CD4-positive, alpha-beta memory T cell (primary cell): ENCODE results near the gene CHD6. TPM values are rescaled to one million over a fixed set of nuclear protein-coding genes. Genes with fewer than 3 reads are reported as not detected.

Source experiments
- CTCF ChIA-PET: fragments of 350-600 bp; sonication (Branson Sonifier 250); formaldehyde crosslinking; loops from one replicate; lab custom pipeline; 2021; ENCODE audit warnings: inconsistent platforms; ENCODE audit not compliant: partially characterized antibody; lab: Charles Lee
- POLR2A ChIA-PET: fragments of 350-600 bp; sonication (Branson Sonifier 250); formaldehyde crosslinking; loops from one replicate; lab custom pipeline; 2021; ENCODE audit not compliant: partially characterized antibody; lab: Charles Lee
- DNase-seq, 5 donors: peaks; one replicate each; pipeline versions ENCODE4 v3.0.0 to v3.0.0-alpha.2; 2020 to 2022; ENCODE audit warnings: mixed read lengths in 1 of 5
- H3K27ac ChIP-seq: one replicate; pipeline ENCODE4 v1.7.0; 2013; ENCODE audit warnings: low read depth, low read length
- H3K27me3 ChIP-seq: 2 replicates; pipeline ENCODE4 v1.7.0; 2013; ENCODE audit warnings: mild to moderate bottlenecking, low read length, moderate library complexity; ENCODE audit not compliant: insufficient read depth
- H3K36me3 ChIP-seq: 2 replicates; pipeline ENCODE4 v1.7.0; 2013; ENCODE audit warnings: mild to moderate bottlenecking, low read length, moderate library complexity; ENCODE audit not compliant: insufficient read depth
- H3K4me1 ChIP-seq: 2 replicates; pipeline ENCODE4 v1.7.0; 2013; ENCODE audit warnings: mild to moderate bottlenecking, low read length, moderate library complexity; ENCODE audit not compliant: insufficient read depth
- H3K4me3 ChIP-seq, 2 donors: one replicate each; pipeline ENCODE4 v1.7.0; 2013; ENCODE audit warnings: low read length in 2 of 2, mild to moderate bottlenecking in 1 of 2
- H3K9me3 ChIP-seq, 2 donors: one replicate each; pipeline ENCODE4 v1.7.0; 2013; ENCODE audit warnings: low read length in 2 of 2, control low read depth in 1 of 2; ENCODE audit not compliant: control insufficient read depth in 1 of 2
- H3K27ac Mint-ChIP-seq, 7 donors: one replicate each; pipeline ENCODE4 v1.8.0; 2020 to 2021; ENCODE audit warnings: mixed read lengths in 7 of 7, mild to moderate bottlenecking in 6 of 7, inconsistent platforms in 3 of 7, moderate library complexity in 3 of 7
- H3K27me3 Mint-ChIP-seq, 2 donors: one replicate each; pipeline ENCODE4 v1.8.0; 2020 to 2021; ENCODE audit warnings: mixed read lengths in 2 of 2
- H3K36me3 Mint-ChIP-seq, 2 donors: one replicate each; pipeline ENCODE4 v1.8.0; 2020 to 2021; ENCODE audit warnings: mixed read lengths in 2 of 2, inconsistent platforms in 1 of 2, mild to moderate bottlenecking in 1 of 2
- H3K4me1 Mint-ChIP-seq, 4 donors: one replicate each; pipeline ENCODE4 v1.8.0; 2020 to 2021; ENCODE audit warnings: mixed read lengths in 4 of 4, mild to moderate bottlenecking in 1 of 4
- H3K4me3 Mint-ChIP-seq, 8 donors: one replicate each; pipeline ENCODE4 v1.8.0; 2020 to 2021; ENCODE audit warnings: mixed read lengths in 8 of 8, mild to moderate bottlenecking in 7 of 8, moderate library complexity in 6 of 8, inconsistent platforms in 3 of 8
- H3K9me3 Mint-ChIP-seq, 8 donors: one replicate each; pipeline ENCODE4 v1.8.0; 2020 to 2021; ENCODE audit warnings: mixed read lengths in 8 of 8, mild to moderate bottlenecking in 5 of 8, inconsistent platforms in 3 of 8, moderate library complexity in 1 of 8
- intact Hi-C: fragments of 100-400 bp; cut with micrococcal nuclease; formaldehyde crosslinking; loops from one replicate; pipeline ENCODE4 v1.15.1; 2023
- polyA plus RNA-seq, 2 donors: library from polyadenylated mRNA; unstranded; fragments of 300-500 nt; fragmentation: Illumina TruSeq; gene quantifications; one replicate each; pipeline ENCODE4 v1.2.3, GENCODE V29; 2021
- total RNA-seq, 2 experiments: library from RNA; stranded (reverse); gene quantifications; one replicate each; pipeline ENCODE4 v1.2.3, GENCODE V29; 2021

Gene CHD6
- total and polyA plus RNA-seq, 4 experiments from 2014 or later = 29.2 to 96.8 (median 77.8) TPM

- Histone ChIP-seq H3K4me3 (no peak overlapping the region), H3K4me1 (no peaks in the 10 kb centered on the region), H3K36me3 (no peaks in the 10 kb centered on the region), H3K9me3 (no peaks in the 10 kb centered on the region), H3K27ac (no peak overlapping the region), H3K27me3 (no peaks in the 10 kb centered on the region)
- Mint-ChIP-seq H3K4me3 (no peak overlapping the region), H3K4me1 (no peaks in the 10 kb centered on the region), H3K9me3 (no peaks in the 10 kb centered on the region), H3K27me3 (no peaks in the 10 kb centered on the region), H3K27ac (no peak overlapping the region), H3K36me3 (no peaks in the 10 kb centered on the region)
- DNase-seq = no peak
- ChIA-PET CTCF (no interaction called here), POLR2A (no interaction called here)
- intact Hi-C loops = no loop called here
Observed at GRCh38 chr20:41390889-41391288, 227.3 kb downstream of the CHD6 start.

DNA sequence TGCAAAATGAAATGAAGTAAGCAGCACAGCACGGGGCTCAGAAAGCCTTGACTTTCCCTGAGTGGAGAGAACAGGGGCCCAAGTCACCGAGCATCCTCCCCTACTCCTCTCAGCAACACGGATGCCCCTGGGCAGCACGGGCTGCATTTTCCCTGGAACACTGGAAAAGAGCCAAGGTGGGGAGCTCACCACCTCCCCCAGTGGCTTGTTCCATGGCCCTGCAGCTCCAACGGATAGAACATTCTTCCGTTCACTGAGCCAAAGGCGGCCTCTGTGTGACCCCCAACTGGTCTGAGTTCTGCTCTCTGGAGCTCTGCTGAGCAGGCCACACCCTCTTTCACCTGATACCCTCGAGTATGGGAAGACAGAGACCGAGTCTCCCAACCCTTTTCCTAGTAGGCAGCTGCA, 230.7 kb downstream of the CHD6 start:
- Histone ChIP-seq H3K4me1 (no peaks in the 10 kb centered on the region), H3K4me3 (no peak overlapping the region), H3K9me3 (no peaks in the 10 kb centered on the region), H3K27me3 (no peaks in the 10 kb centered on the region), H3K36me3 (no peaks in the 10 kb centered on the region), H3K27ac (no peak overlapping the region)
- H3K4me1 Mint-ChIP-seq = no peaks in the 10 kb centered on the region
- no peaks in the 10 kb centered on the region for H3K36me3 Mint-ChIP-seq
- H3K9me3 Mint-ChIP-seq = peaks cover 0 to 3% (median 0%) of the 10 kb centered on the region in 8 donors
- ChIA-PET POLR2A (no interaction called here), CTCF (interaction anchor here (0.8 to 1.6 kb wide), 2 partner anchors 23 to 424 kb away, joined by 3 read pairs; no protein-coding TSS in a partner anchor)
- H3K27ac Mint-ChIP-seq = no peak overlapping the region
- intact Hi-C loops = no loop called here
- DNase-seq = no peak
- H3K27me3 Mint-ChIP-seq = peaks cover 2 to 4% of the 10 kb centered on the region in 2 donors
- no peak overlapping the region for H3K4me3 Mint-ChIP-seq

DNA sequence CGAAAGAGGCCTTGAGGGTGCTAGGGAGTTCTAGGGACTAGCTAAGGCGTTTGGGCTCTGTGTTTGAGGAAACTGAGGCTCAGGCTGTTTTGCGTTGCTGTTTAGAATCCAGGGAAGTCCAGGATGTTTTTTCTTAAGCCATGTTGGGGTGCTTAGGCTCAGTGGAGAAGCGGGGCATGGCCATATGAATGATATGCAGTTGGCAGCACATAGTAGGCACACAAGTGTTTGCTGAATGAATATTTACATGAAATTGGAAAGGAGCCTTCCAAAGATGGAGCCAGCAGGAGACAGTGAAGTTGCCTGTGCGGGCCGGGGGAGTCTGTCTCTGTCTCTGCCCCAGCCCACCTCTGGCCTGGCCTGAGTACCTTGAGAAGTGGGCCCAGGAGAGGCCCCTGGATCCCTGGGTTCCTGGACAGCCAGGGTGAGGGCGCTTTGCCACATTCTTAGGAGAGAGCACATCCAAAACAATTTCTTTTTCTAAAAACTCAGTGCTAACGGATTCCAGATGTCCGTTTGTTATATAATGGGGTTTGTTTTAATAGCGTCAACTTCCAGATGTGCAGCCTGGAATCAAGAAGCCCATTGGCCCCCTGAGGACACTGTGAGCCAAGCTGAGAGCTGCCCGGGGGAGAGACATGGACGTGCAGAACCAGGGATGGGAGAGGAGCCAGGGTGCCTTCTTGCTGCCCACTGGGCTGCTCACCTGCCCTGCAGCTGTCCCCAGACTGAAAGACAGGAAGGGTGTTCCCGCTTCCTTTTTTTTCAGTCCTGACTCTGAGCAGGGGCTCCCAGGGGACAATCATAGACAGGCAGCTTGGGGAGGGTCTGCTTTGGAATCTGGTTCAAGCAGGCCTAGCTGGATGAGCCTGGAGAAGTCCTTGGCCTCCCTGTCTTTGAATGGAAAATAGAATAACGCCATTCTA, 231.4 kb downstream of the CHD6 start:
- no peak overlapping the region for H3K27ac Mint-ChIP-seq
- Histone ChIP-seq H3K36me3 (no peaks in the 10 kb centered on the region), H3K27ac (no peak overlapping the region), H3K4me1 (no peaks in the 10 kb centered on the region), H3K27me3 (no peaks in the 10 kb centered on the region), H3K9me3 (no peaks in the 10 kb centered on the region), H3K4me3 (no peak overlapping the region)
- intact Hi-C loops = no loop called here
- no peak for DNase-seq
- CTCF ChIA-PET = interaction anchor here (1.6 kb wide), 1 partner anchor 424 kb away, joined by 3 read pairs; no protein-coding TSS in a partner anchor
- peaks cover 3 to 6% of the 10 kb centered on the region in 2 donors for H3K27me3 Mint-ChIP-seq
- H3K4me1 Mint-ChIP-seq = no peaks in the 10 kb centered on the region
- no peaks in the 10 kb centered on the region for H3K36me3 Mint-ChIP-seq
- peaks cover 0 to 3% (median 0%) of the 10 kb centered on the region in 8 donors for H3K9me3 Mint-ChIP-seq
- POLR2A ChIA-PET = no interaction called here
- H3K4me3 Mint-ChIP-seq = peak overlapping the region in 1 of 8 donors; percentile 22

- Mint-ChIP-seq H3K27me3 (peaks cover 15 to 18% of the 10 kb centered on the region in 2 donors), H3K36me3 (no peaks in the 10 kb centered on the region), H3K4me3 (no peak overlapping the region), H3K4me1 (no peaks in the 10 kb centered on the region), H3K9me3 (peaks cover 0 to 3% (median 0%) of the 10 kb centered on the region in 8 donors), H3K27ac (no peak overlapping the region)
- ChIA-PET POLR2A (no interaction called here), CTCF (no interaction called here)
- Histone ChIP-seq H3K4me1 (no peaks in the 10 kb centered on the region), H3K36me3 (no peaks in the 10 kb centered on the region), H3K27ac (no peak overlapping the region), H3K27me3 (no peaks in the 10 kb centered on the region), H3K4me3 (no peak overlapping the region), H3K9me3 (no peaks in the 10 kb centered on the region)
- no peak for DNase-seq
- intact Hi-C loops = no loop called here
Observed at GRCh38 chr20:41382791-41383305, 235.3 kb downstream of the CHD6 start.

DNA sequence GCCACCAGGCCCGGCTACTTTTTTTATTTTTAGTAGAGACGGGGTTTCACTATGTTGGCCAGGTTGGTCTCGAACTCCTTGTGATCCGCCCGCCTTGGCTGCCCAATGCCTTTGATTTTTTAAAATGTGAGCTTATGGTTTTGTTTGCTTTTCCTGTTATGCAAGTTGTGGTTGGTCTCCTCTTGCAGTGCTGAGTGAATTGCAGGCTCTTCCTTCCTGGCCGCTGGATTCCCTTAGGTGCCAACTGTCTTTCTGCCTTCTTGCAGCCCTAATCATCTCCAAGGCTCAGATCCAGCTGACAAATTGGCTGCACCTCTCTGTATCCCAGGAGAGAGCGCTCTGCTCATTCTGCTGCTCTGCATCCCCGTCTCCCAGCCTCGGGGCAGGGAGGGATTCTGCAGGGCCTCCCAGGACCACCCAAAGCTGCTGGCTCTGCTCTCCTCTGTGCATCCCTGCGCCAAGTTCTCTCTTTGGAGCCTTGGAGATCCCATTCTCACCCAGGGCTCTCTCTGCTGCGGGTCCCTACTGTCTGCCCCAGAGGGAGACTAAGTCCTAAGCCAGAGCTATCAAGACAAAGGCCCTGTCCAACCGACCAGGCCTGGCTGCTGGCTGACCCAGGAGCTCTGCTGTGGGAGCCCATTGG, 237.5 kb downstream of the CHD6 start:
- Histone ChIP-seq H3K4me3 (no peak overlapping the region), H3K27me3 (no peaks in the 10 kb centered on the region), H3K27ac (no peak overlapping the region), H3K9me3 (no peaks in the 10 kb centered on the region), H3K4me1 (no peaks in the 10 kb centered on the region), H3K36me3 (no peaks in the 10 kb centered on the region)
- peaks cover 20 to 29% of the 10 kb centered on the region in 2 donors for H3K27me3 Mint-ChIP-seq
- H3K9me3 Mint-ChIP-seq = peaks cover 0 to 3% (median 0%) of the 10 kb centered on the region in 8 donors
- CTCF ChIA-PET = no interaction called here
- POLR2A ChIA-PET = no interaction called here
- H3K4me1 Mint-ChIP-seq = no peaks in the 10 kb centered on the region
- no peak overlapping the region for H3K4me3 Mint-ChIP-seq
- DNase-seq = no peak
- no peak overlapping the region for H3K27ac Mint-ChIP-seq
- H3K36me3 Mint-ChIP-seq = no peaks in the 10 kb centered on the region
- intact Hi-C loops = no loop called here

- peaks cover 0 to 3% (median 0%) of the 10 kb centered on the region in 8 donors for H3K9me3 Mint-ChIP-seq
- intact Hi-C loops = no loop called here
- ChIA-PET POLR2A (no interaction called here), CTCF (no interaction called here)
- Histone ChIP-seq H3K4me1 (no peaks in the 10 kb centered on the region), H3K27ac (no peak overlapping the region), H3K9me3 (no peaks in the 10 kb centered on the region), H3K4me3 (no peak overlapping the region), H3K36me3 (no peaks in the 10 kb centered on the region), H3K27me3 (no peaks in the 10 kb centered on the region)
- no peak for DNase-seq
- no peaks in the 10 kb centered on the region for H3K36me3 Mint-ChIP-seq
- no peaks in the 10 kb centered on the region for H3K4me1 Mint-ChIP-seq
- H3K27me3 Mint-ChIP-seq = peaks cover 20 to 31% of the 10 kb centered on the region in 2 donors
- no peak overlapping the region for H3K4me3 Mint-ChIP-seq
- no peak overlapping the region for H3K27ac Mint-ChIP-seq
Observed at GRCh38 chr20:41379551-41379950, 238.6 kb downstream of the CHD6 start.

DNA sequence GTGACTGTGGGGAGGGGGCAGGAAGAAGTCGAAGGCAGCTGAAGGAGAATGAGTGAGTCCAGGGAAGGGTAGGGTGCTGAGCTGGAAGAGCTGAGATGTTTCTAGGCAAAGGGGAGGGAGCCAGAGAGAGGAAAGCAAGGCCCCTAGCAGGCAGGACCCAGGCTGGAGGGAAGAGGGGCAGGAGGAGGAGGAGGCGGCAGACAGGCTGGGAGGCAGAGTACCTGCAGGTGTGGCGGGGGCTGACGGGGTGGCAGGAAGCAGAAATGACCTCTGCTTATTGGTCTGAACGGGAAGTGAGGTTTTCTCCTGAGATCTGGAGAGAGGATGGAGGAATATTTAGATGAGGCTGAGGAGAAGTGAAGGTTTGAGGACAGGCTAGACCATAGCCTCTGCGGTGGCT, 240.9 kb downstream of the CHD6 start:
- Mint-ChIP-seq H3K36me3 (no peaks in the 10 kb centered on the region), H3K27me3 (peaks cover 21 to 42% of the 10 kb centered on the region in 2 donors), H3K9me3 (peaks cover 0 to 7% (median 4%) of the 10 kb centered on the region in 8 donors), H3K4me3 (no peak overlapping the region), H3K27ac (no peak overlapping the region), H3K4me1 (no peaks in the 10 kb centered on the region)
- Histone ChIP-seq H3K27me3 (no peaks in the 10 kb centered on the region), H3K27ac (no peak overlapping the region), H3K9me3 (no peaks in the 10 kb centered on the region), H3K4me3 (no peak overlapping the region), H3K36me3 (no peaks in the 10 kb centered on the region), H3K4me1 (no peaks in the 10 kb centered on the region)
- DNase-seq = peak in 1 of 5 donors; percentile 21
- ChIA-PET CTCF (no interaction called here), POLR2A (no interaction called here)
- intact Hi-C loops = no loop called here
